HepG2 (cell line): Measurements from ENCODE around the gene OPA3. TPM values are rescaled to one million over a fixed set of nuclear protein-coding genes. Genes with fewer than 3 reads are reported as not detected.

Source experiments
- ATAC-seq: fragments of 200-7000 bp; cut with Tn5 transposase; 3 replicates; pipeline ENCODE4 v1.9.1; 2020; ENCODE audit warnings: mild to moderate bottlenecking, moderate library complexity
- BruUV-seq: library from RNA; stranded (reverse); fragments of 400-500 nt; replicated peaks from 2 replicates; lab custom pipeline; 2021; lab: Mats Ljungman, UMichigan
- CTCF ChIA-PET: fragments of 300-600 bp; formaldehyde crosslinking; extraction: SDS; loops from one replicate; lab custom pipeline; 2021; ENCODE audit warnings: low total read pairs, inconsistent platforms, low intra/inter-chr PET ratio; lab: Yijun Ruan, JAX
- POLR2A ChIA-PET: fragments of 350-600 bp; sonication (Branson Sonifier 250); formaldehyde crosslinking; loops from one replicate; lab custom pipeline; 2020; ENCODE audit warnings: antibody characterized with exemption, inconsistent platforms; lab: Yijun Ruan, JAX
- DNase-seq: peaks from one replicate; pipeline ENCODE4 v3.0.0-alpha.2; 2015; ENCODE audit warnings: low spot score
- FAIRE-seq: peaks from 3 replicates; lab custom pipeline; 2011; peaks lifted over from hg19 to GRCh38; lab: Jason Lieb, UNC
- H2AFZ ChIP-seq: one replicate; pipeline ENCODE4 v1.6.1; 2011; ENCODE audit warnings: low read length, inconsistent platforms
- H3K27ac ChIP-seq: fragments of 300-600 bp; 3 replicates; pipeline ENCODE4 v1.8.0; 2011; ENCODE audit warnings: mixed run types, mild to moderate bottlenecking, mixed read lengths, low read length, inconsistent platforms; ENCODE audit not compliant: insufficient read depth; ENCODE audit errors: extremely low read length
- H3K27me3 ChIP-seq, 2 experiments: fragments of 200-600 bp in 1 of 2; 2 replicates in 1 of 2; 3 replicates in 1 of 2; pipeline versions ENCODE4 v1.6.0 to v1.8.0; 2011; ENCODE audit warnings: low read length in 2 of 2, mild to moderate bottlenecking in 2 of 2, moderate library complexity in 2 of 2, inconsistent platforms in 1 of 2; ENCODE audit not compliant: insufficient read depth in 2 of 2, control insufficient read depth in 1 of 2
- H3K36me3 ChIP-seq, 2 experiments: fragments of 200-600 bp in 1 of 2; replicated peaks in 1 of 2; 2 replicates in 1 of 2; 3 replicates in 1 of 2; pipeline versions ENCODE4 v1.5.1 to v1.8.0; 2011; ENCODE audit warnings: low read length in 2 of 2, inconsistent platforms in 1 of 2; ENCODE audit not compliant: insufficient read depth in 2 of 2, control insufficient read depth in 1 of 2
- H3K4me1 ChIP-seq: 2 replicates; pipeline ENCODE4 v1.5.1; 2012; ENCODE audit warnings: low read length, inconsistent platforms; ENCODE audit not compliant: insufficient read depth
- H3K4me2 ChIP-seq: 2 replicates; pipeline ENCODE4 v1.6.0; 2011; ENCODE audit warnings: low read depth, low read length, inconsistent platforms
- H3K4me3 ChIP-seq, 3 experiments: fragments of 200-600 bp in 1 of 3; sonication (generic), shearing (Covaris generic) in 1 of 3; replicated peaks in 1 of 3; 2 replicates each; pipeline ENCODE4 v1.5.1; 2011 to 2016; ENCODE audit warnings: low read length in 3 of 3, inconsistent platforms in 2 of 3, low read depth in 2 of 3, mild to moderate bottlenecking in 2 of 3, control low read depth in 1 of 3, mixed read lengths in 1 of 3; ENCODE audit not compliant: insufficient read depth in 1 of 3
- H3K79me2 ChIP-seq: one replicate; pipeline ENCODE4 v1.6.1; 2011; ENCODE audit warnings: low read length, inconsistent platforms; ENCODE audit not compliant: insufficient read depth
- H3K9ac ChIP-seq: 2 replicates; pipeline ENCODE4 v1.6.0; 2011; ENCODE audit warnings: mild to moderate bottlenecking, low read depth, low read length, inconsistent platforms; ENCODE audit not compliant: insufficient read depth
- H3K9me3 ChIP-seq: 2 replicates; pipeline ENCODE4 v1.5.1; 2012; ENCODE audit warnings: mild to moderate bottlenecking, low read length
- H4K20me1 ChIP-seq: 2 replicates; pipeline ENCODE4 v1.6.0; 2011; ENCODE audit warnings: inconsistent platforms, mild to moderate bottlenecking, low read length, moderate library complexity; ENCODE audit not compliant: insufficient read depth
- ARNT2 ChIP-seq: sonication (generic); formaldehyde crosslinking; IDR thresholded peaks from 2 replicates; pipeline ENCODE4 v1.8.0; 2022; ENCODE audit warnings: mild to moderate bottlenecking, low read depth, missing genetic modification reagents, moderate library complexity
- BCL6 ChIP-seq: IDR thresholded peaks from 2 replicates; pipeline ENCODE4 v1.6.1; 2016; ENCODE audit warnings: missing genetic modification reagents, missing compliant biosample characterization
- BHLHE40 ChIP-seq: IDR thresholded peaks from 2 replicates; pipeline ENCODE4 v1.6.1; 2011; ENCODE audit warnings: low read length, improper control_type of control experiment
- ERF ChIP-seq: IDR thresholded peaks from 2 replicates; pipeline ENCODE4 v1.6.1; 2018; ENCODE audit warnings: missing biosample characterization, missing genetic modification reagents
- FOSL2 ChIP-seq: sonication (generic); formaldehyde crosslinking; IDR thresholded peaks from 2 replicates; pipeline ENCODE4 v1.4.0; 2020; ENCODE audit warnings: missing genetic modification reagents
- HCFC1 ChIP-seq: fragments of 150-350 bp; IDR thresholded peaks from 2 replicates; pipeline ENCODE4 v1.6.1; 2014; ENCODE audit warnings: low read depth, low read length
- IKZF5 ChIP-seq: IDR thresholded peaks from 2 replicates; pipeline ENCODE4 v1.6.1; 2018; ENCODE audit warnings: missing genetic modification reagents, mild to moderate bottlenecking, missing compliant biosample characterization
- MAFF ChIP-seq: IDR thresholded peaks from 2 replicates; pipeline ENCODE4 v1.6.1; 2011; ENCODE audit warnings: low read depth, low read length, improper control_type of control experiment
- MAX ChIP-seq: IDR thresholded peaks from 2 replicates; pipeline ENCODE4 v1.6.1; 2012; ENCODE audit warnings: inconsistent platforms
- MTF2 ChIP-seq: sonication (generic); formaldehyde crosslinking; IDR thresholded peaks from 2 replicates; pipeline ENCODE4 v1.5.0; 2020; ENCODE audit warnings: missing genetic modification reagents, borderline replicate concordance
- SALL1 ChIP-seq: sonication (generic); formaldehyde crosslinking; IDR thresholded peaks from 2 replicates; pipeline ENCODE4 v1.8.0; 2022; ENCODE audit warnings: mild to moderate bottlenecking, missing genetic modification reagents
- STAG1 ChIP-seq: sonication (generic); formaldehyde crosslinking; IDR thresholded peaks from 2 replicates; pipeline ENCODE4 v1.4.0; 2020; ENCODE audit warnings: missing genetic modification reagents
- THAP11 ChIP-seq: IDR thresholded peaks from 2 replicates; pipeline ENCODE4 v1.6.1; 2016; ENCODE audit warnings: missing biosample characterization, missing genetic modification reagents
- ZBTB33 ChIP-seq: sonication (generic); formaldehyde crosslinking; IDR thresholded peaks from 2 replicates; pipeline ENCODE4 v1.4.0; 2020; ENCODE audit warnings: missing genetic modification reagents
- ZC3H13 ChIP-seq: sonication (generic); formaldehyde crosslinking; IDR thresholded peaks from 2 replicates; pipeline ENCODE4 v1.8.1; 2023; ENCODE audit warnings: mild to moderate bottlenecking, missing genetic modification reagents, moderate library complexity
- ZNF136 ChIP-seq: sonication (generic); formaldehyde crosslinking; IDR thresholded peaks from 2 replicates; pipeline ENCODE4 v1.8.1; 2022; ENCODE audit warnings: low read depth, mild to moderate bottlenecking, moderate library complexity, missing genetic modification reagents
- ZNF446 ChIP-seq: sonication (generic); formaldehyde crosslinking; IDR thresholded peaks from 2 replicates; pipeline ENCODE4 v1.5.0; 2020; ENCODE audit warnings: mild to moderate bottlenecking, missing genetic modification reagents
- ZNF580 ChIP-seq: IDR thresholded peaks from 2 replicates; pipeline ENCODE4 v1.6.1; 2016; ENCODE audit warnings: low read depth, borderline replicate concordance
- ZNF7 ChIP-seq: IDR thresholded peaks from 2 replicates; pipeline ENCODE4 v1.6.1; 2016; ENCODE audit warnings: missing biosample characterization, missing genetic modification reagents
- ZNF713 ChIP-seq: sonication (generic); formaldehyde crosslinking; IDR thresholded peaks from 2 replicates; pipeline ENCODE4 v1.4.0; 2020; ENCODE audit warnings: mild to moderate bottlenecking, missing genetic modification reagents
- ZNF850 ChIP-seq: sonication (generic); formaldehyde crosslinking; conservative IDR thresholded peaks from 2 replicates; pipeline ENCODE4 v1.9.0; 2021; ENCODE audit warnings: mild to moderate bottlenecking, missing genetic modification reagents
- WGBS: methylation state at CpG from one replicate; pipeline ENCODE4 v1.1.6; 2017; ENCODE audit warnings: low lambda C conversion rate; 5-methylcytosine and 5-hydroxymethylcytosine counted together
- in situ Hi-C: cut with HindIII; loops from 2 replicates; pipeline ENCODE4 v1.10.0; 2017; ENCODE audit warnings: low pct_unique_long_range_greater_than_20kb; ENCODE audit not compliant: extremely low pct_ligation_motif_present
- intact Hi-C: fragments of 100-400 bp; cut with micrococcal nuclease; formaldehyde crosslinking; loops from one replicate; pipeline ENCODE4 v1.10.0; 2022; ENCODE audit not compliant: unreplicated experiment
- polyA plus RNA-seq, 8 experiments: library from polyadenylated mRNA; depleted of rRNA in 3 of 8; stranded (reverse) in 7 of 8; unstranded in 1 of 8; fragments of >200 nt; fragmentation: Illumina TruSeq in 4 of 8; extraction: Trizol in 4 of 8; gene quantifications; 2 replicates each; pipeline versions ENCODE4 v1.2.1 to v1.2.3, GENCODE V29; 2011 to 2016; ENCODE audit warnings: low read depth in 4 of 8, missing spikeins in 1 of 8, mixed read lengths in 1 of 8; ENCODE audit not compliant: insufficient read depth in 1 of 8
- total RNA-seq, 5 experiments: library from RNA; depleted of rRNA; stranded (reverse); fragments of >200 nt; fragmentation: Illumina TruSeq; extraction: Trizol; gene quantifications; 2 replicates each; pipeline ENCODE4 v1.2.3, GENCODE V29; 2016; ENCODE audit warnings: low read depth in 1 of 5

OPA3 gene
- total and polyA plus RNA-seq, 2 of the 13 experiments (the other 11 are each of a cell fraction or from before 2014, with no cell fraction given) = 8.3 to 17.7 TPM

GRCh38 chr19:45569619-45570421 is 14.8 kb downstream of the OPA3 start:
- H3K79me2 ChIP-seq = peaks cover 15% of the 10 kb centered on the region
- POLR2A ChIA-PET = no interaction called here
- peak; percentile 45 for DNase-seq
- peaks cover 1 to 4% of the 10 kb centered on the region in 2 experiments; a peak in 1 of 5 replicates for H3K36me3 ChIP-seq
- no peaks in the 10 kb centered on the region for H4K20me1 ChIP-seq
- BruUV-seq = no TSS peak
- H3K27ac ChIP-seq = no peak overlapping the region
- no peaks in the 10 kb centered on the region for H3K9me3 ChIP-seq
- peak; percentile 89 for ATAC-seq
- no peak overlapping the region for H2AFZ ChIP-seq
- intact Hi-C loops = loop anchor here (1.0 kb wide), 1 partner anchor 47 kb away; no protein-coding TSS in a partner anchor
- no peak overlapping the region for H3K9ac ChIP-seq
- H3K4me2 ChIP-seq = no peak overlapping the region
- no peak overlapping the region for H3K4me3 ChIP-seq
- CTCF ChIA-PET = interaction anchor here (0.8 to 1.7 kb wide), 4 partner anchors 46 to 91 kb away, joined by 3 to 10 read pairs (median 3); no protein-coding TSS in a partner anchor
- FAIRE-seq = peak; percentile 82
- 70% methylated on average over 8 of the region's 15 CpGs for WGBS
- peaks cover 25% of the 10 kb centered on the region for H3K4me1 ChIP-seq
- in situ Hi-C loops = no loop called here
- no peaks in the 10 kb centered on the region for H3K27me3 ChIP-seq
- TF ChIP-seq ZNF446 (no peak), THAP11 (CRISPR knock-in tag) (peak; percentile 87), IKZF5 (0 out of 2 replicates have a peak, but pooled peaks have one; percentile 42), STAG1 (CRISPR knock-in tag) (peak; percentile 77), ZNF7 (CRISPR knock-in tag) (no peak), ERF (CRISPR knock-in tag) (0 out of 2 replicates have a peak, but pooled peaks have one; percentile 22), ZC3H13 (no peak), FOSL2 (CRISPR knock-in tag) (peak; percentile 31; the same call in 1 of the 2 replicates), MAFF (no peak), ZBTB33 (CRISPR knock-in tag) (peak; percentile 96), ZNF136 (CRISPR knock-in tag) (no peak), MAX (peak; percentile 19; the same call in 1 of the 2 replicates), BCL6 (CRISPR knock-in tag) (0 out of 2 replicates have a peak, but pooled peaks have one; percentile 37), ARNT2 (CRISPR knock-in tag) (no peak), HCFC1 (0 out of 2 replicates have a peak, but pooled peaks have one; percentile 19), MTF2 (no peak), ZNF713 (0 out of 2 replicates have a peak, but pooled peaks have one; percentile 24), ZNF580 (0 out of 2 replicates have a peak, but pooled peaks have one; percentile 36), ZNF850 (no peak), BHLHE40 (0 out of 2 replicates have a peak, but pooled peaks have one; percentile 30), SALL1 (peak; percentile 39; the same call in 1 of the 2 replicates)
